C4-2B (cell line): ENCODE measurements around the gene PLSCR5.

Experiments
- H3K27ac ChIP-seq: fragments of 450-650 bp; 2 replicates; pipeline ENCODE4 v1.5.1; 2017
- ZFX ChIP-seq: fragments of 450-650 bp; IDR thresholded peaks from 2 replicates; pipeline ENCODE4 v1.6.1; 2017
- TF ChIP-seq, protein P1 (sequence below): fragments of 450-650 bp; conservative IDR thresholded peaks from 2 replicates; pipeline ENCODE4 v1.5.1; 2017; ENCODE audit warnings: mild to moderate bottlenecking

The PLSCR5 gene

GRCh38 chr3:146555311-146555710 is 49.8 kb downstream of the PLSCR5 start:
- TF ChIP-seq, protein P1, sequence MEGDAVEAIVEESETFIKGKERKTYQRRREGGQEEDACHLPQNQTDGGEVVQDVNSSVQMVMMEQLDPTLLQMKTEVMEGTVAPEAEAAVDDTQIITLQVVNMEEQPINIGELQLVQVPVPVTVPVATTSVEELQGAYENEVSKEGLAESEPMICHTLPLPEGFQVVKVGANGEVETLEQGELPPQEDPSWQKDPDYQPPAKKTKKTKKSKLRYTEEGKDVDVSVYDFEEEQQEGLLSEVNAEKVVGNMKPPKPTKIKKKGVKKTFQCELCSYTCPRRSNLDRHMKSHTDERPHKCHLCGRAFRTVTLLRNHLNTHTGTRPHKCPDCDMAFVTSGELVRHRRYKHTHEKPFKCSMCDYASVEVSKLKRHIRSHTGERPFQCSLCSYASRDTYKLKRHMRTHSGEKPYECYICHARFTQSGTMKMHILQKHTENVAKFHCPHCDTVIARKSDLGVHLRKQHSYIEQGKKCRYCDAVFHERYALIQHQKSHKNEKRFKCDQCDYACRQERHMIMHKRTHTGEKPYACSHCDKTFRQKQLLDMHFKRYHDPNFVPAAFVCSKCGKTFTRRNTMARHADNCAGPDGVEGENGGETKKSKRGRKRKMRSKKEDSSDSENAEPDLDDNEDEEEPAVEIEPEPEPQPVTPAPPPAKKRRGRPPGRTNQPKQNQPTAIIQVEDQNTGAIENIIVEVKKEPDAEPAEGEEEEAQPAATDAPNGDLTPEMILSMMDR: no peak
- TF ChIP-seq ZFX: no peak
- H3K27ac ChIP-seq: no peak overlapping the region

DNA sequence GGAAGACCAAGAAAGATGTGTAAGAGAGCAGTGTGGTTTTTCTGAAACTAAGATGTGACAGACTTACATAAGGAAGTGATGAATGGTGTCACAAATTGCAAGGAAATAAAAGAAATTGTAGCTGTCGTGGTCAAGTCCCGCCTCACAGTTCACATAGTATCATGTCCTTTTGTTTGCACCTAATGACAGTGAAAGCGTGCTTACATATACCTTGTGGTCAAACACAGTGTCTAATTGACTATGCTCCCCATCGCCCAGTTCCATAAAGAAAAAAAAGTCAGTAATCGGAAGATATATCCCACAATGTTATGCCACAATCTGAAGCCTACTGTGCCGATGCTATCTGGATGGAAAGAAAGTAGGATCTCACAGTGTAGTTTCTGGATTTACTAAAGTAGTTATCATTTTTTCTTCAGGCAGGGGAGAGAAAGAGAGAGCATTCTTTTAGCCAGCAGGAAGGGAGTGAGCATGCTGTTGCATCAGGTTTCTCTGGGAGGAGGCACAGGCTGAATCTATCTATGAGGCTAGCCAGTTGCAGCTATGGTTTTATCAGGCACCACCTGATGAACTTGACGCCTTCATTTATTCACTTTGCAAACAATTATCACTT is 50.9 kb downstream of the PLSCR5 start:
- H3K27ac ChIP-seq: no peak overlapping the region
- no peak for TF ChIP-seq ZFX
- TF ChIP-seq, protein P1: no peak

DNA sequence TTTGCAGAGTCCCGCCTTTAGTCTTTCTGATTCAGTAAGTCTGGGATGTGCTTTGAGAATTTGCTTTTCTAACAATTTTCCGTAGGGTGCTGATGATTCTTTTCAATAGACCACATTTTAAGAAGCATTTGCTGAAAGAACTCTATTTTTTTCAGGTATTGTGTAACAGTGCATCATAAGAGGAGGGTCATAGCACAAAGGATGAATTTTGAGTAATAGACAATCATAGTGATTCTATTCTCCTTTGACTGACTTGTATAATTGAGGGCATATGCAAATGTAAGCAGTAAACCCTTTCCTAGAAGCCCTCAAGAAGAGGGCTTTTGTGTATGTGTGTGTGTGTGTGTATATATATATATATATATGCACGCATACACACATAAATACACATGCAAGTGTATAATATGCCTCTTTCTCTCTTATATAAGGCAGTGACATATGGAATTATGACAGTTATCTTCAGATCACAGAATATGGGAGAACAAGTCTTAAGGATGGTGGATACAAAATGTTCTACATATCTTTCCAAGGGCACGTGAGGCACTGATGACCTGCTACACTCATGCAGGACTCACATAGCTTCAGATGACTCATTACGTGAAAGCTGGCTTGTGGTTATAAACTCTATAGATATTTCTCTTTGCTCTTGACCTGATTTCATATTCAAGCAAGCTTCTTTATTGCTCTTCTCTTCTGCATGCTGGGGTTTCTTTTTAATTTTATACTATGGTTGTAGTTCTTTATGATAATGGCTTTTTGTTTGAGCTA is 54.2 kb downstream of the PLSCR5 start:
- TF ChIP-seq ZFX: no peak
- TF ChIP-seq, protein P1: no peak
- H3K27ac ChIP-seq: no peak overlapping the region

GRCh38 chr3:146550070-146550615 is 55.0 kb downstream of the PLSCR5 start:
- no peak for TF ChIP-seq ZFX
- TF ChIP-seq, protein P1: no peak
- no peak overlapping the region for H3K27ac ChIP-seq

DNA sequence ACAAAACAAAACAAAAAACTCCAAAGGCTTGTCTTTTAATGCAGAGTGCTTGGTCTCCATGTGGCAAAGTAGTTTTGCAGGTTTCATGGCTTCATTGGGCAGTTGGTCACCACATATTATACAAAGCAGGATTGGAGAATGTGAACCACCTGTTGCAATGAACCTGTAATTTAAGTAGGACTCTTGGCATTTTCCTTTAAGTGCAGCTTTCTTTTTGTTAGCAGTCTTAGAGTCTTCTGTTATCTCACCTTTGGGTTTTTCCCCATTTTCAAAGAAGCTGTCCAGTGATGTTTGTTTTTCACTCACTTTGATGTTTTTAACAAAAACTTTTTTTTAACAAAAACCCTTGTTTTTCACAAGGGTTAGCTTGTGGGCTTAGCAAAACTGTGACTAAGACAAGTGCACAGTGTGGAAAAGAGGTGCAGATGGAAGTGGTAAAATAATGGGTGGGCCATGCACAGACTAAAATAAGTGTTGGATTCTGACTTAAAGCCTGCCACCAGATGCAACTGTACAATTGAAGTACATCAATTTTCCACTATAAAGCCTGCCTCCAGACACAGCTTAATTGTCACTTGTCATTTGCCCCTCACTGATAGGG is 57.8 kb downstream of the PLSCR5 start:
- TF ChIP-seq ZFX: no peak
- TF ChIP-seq, protein P1: no peak
- H3K27ac ChIP-seq: no peak overlapping the region

DNA sequence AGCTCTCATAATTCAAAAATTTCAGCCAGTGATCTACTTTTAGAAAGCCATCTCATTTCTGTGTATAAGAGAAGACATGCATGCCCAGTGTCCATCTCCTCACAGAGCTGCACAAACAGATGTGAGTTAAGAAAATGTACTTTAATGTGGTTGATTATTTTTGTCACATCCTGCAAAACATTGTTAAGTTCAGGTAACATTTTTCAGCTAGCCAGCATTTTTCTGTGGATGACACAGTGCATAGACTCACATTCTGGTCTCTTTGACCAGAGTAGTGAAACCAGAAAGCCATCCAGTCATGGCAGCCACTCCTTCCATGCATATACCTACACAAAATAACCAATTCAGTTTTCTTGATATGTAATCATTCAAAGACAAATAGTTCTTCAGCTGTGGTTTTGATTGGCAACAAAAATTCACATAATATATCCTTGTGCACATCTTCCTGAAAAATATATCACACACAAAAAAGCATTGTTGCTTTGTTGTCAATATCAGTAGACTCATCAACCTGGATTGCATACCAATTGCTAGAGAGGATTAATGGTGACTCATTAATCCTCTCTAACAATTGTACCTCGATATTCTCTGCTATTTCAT is 58.7 kb downstream of the PLSCR5 start:
- TF ChIP-seq, protein P1: no peak
- TF ChIP-seq ZFX: no peak
- no peak overlapping the region for H3K27ac ChIP-seq
